GM12878 (cell line): ENCODE measurements around the gene TBX10. TPM values are rescaled to one million over a fixed set of nuclear protein-coding genes. Genes with fewer than 3 reads are reported as not detected.

Source experiments
- ATAC-seq: fragments of 200-7000 bp; cut with Tn5 transposase; 3 replicates; pipeline ENCODE4 v1.9.1; 2020; ENCODE audit warnings: mild to moderate bottlenecking, moderate library complexity
- BruUV-seq: library from RNA; stranded (reverse); fragments of 400-500 nt; replicated peaks from 2 replicates; lab custom pipeline; 2021; lab: Mats Ljungman, UMichigan
- CTCF ChIA-PET: fragments of 300-600 bp; sonication (Branson Sonifier 250); formaldehyde crosslinking; extraction: SDS; loops from one replicate; lab custom pipeline; 2021; ENCODE audit warnings: inconsistent platforms; lab: Yijun Ruan, JAX
- POLR2A ChIA-PET: fragments of 350-600 bp; formaldehyde crosslinking; extraction: SDS; loops from one replicate; lab custom pipeline; 2021; ENCODE audit warnings: inconsistent platforms; lab: Charles Lee
- RAD21 ChIA-PET: fragments of 300-600 bp; sonication (Branson Sonifier 250); formaldehyde crosslinking; loops from one replicate; lab custom pipeline; 2023; ENCODE audit warnings: antibody characterized with exemption; ENCODE audit not compliant: unreplicated experiment; lab: Charles Lee
- SMC1A ChIA-PET: fragments of 300-600 bp; sonication (Branson Sonifier 250); formaldehyde crosslinking; loops from one replicate; lab custom pipeline; 2023; ENCODE audit not compliant: unreplicated experiment, uncharacterized antibody; lab: Charles Lee
- DNase-seq: peaks from one replicate; pipeline ENCODE4 v3.0.0-alpha.2; 2011; ENCODE audit warnings: low read depth, low spot score
- FAIRE-seq: peaks from 3 replicates; lab custom pipeline; 2011; peaks lifted over from hg19 to GRCh38; lab: Jason Lieb, UNC
- H2AFZ ChIP-seq: 2 replicates; pipeline ENCODE4 v1.6.0; 2011; ENCODE audit warnings: low read depth, low read length, control low read depth; ENCODE audit not compliant: control insufficient read depth
- H3K27ac ChIP-seq: 2 replicates; pipeline ENCODE4 v1.5.1; 2011; ENCODE audit warnings: control low read depth; ENCODE audit not compliant: control insufficient read depth, insufficient read depth
- H3K27me3 ChIP-seq, 2 experiments: replicated peaks in 1 of 2; 2 replicates each; pipeline versions ENCODE4 v1.6.0 to v1.6.1; 2011; ENCODE audit warnings: low read length in 1 of 2; ENCODE audit not compliant: control insufficient read depth in 2 of 2, insufficient read depth in 2 of 2
- H3K36me3 ChIP-seq, 2 experiments: 2 replicates each; pipeline ENCODE4 v1.5.1; 2011; ENCODE audit warnings: low read length in 1 of 2; ENCODE audit not compliant: control insufficient read depth in 2 of 2, insufficient read depth in 2 of 2
- H3K4me1 ChIP-seq: 2 replicates; pipeline ENCODE4 v1.6.1; 2011; ENCODE audit warnings: mild to moderate bottlenecking, low read length, moderate library complexity, mixed read lengths; ENCODE audit not compliant: control insufficient read depth, insufficient read depth
- H3K4me2 ChIP-seq: 2 replicates; pipeline ENCODE4 v1.6.0; 2011; ENCODE audit warnings: control low read depth; ENCODE audit not compliant: control insufficient read depth, insufficient read depth
- H3K4me3 ChIP-seq: fragments of 200-600 bp; sonication (generic); 2 replicates; pipeline ENCODE4 v1.5.1; 2016
- H3K79me2 ChIP-seq: 2 replicates; pipeline ENCODE4 v1.6.0; 2011; ENCODE audit warnings: low read length; ENCODE audit not compliant: control insufficient read depth, insufficient read depth
- H3K9ac ChIP-seq: 2 replicates; pipeline ENCODE4 v1.8.0; 2011; ENCODE audit warnings: low read length, control low read depth, mixed read lengths; ENCODE audit not compliant: control insufficient read depth, insufficient read depth
- H3K9me3 ChIP-seq: replicated peaks from 3 replicates; pipeline ENCODE4 v1.5.1; 2011; ENCODE audit warnings: mild to moderate bottlenecking, low read length; ENCODE audit not compliant: control insufficient read depth, insufficient read depth
- H4K20me1 ChIP-seq: 2 replicates; pipeline ENCODE4 v1.6.0; 2011; ENCODE audit not compliant: control insufficient read depth, insufficient read depth
- CHD2 ChIP-seq: IDR thresholded peaks from 2 replicates; pipeline ENCODE4 v1.6.1; 2011; ENCODE audit warnings: low read depth, low read length, improper control_type of control experiment, borderline replicate concordance
- E2F4 ChIP-seq: IDR thresholded peaks from 2 replicates; pipeline ENCODE4 v1.6.1; 2012; ENCODE audit warnings: low read depth, low read length, improper control_type of control experiment
- GATAD2B ChIP-seq: fragments of 450-650 bp; conservative IDR thresholded peaks from 2 replicates; pipeline ENCODE4 v1.6.1; 2017; ENCODE audit warnings: low read depth, mild to moderate bottlenecking, moderate library complexity
- HDGF ChIP-seq: fragments of 450-650 bp; IDR thresholded peaks from 2 replicates; pipeline ENCODE4 v1.6.1; 2016; ENCODE audit warnings: antibody characterized with exemption
- MEF2B ChIP-seq: fragments of 450-650 bp; IDR thresholded peaks from 2 replicates; pipeline ENCODE4 v1.6.1; 2018; ENCODE audit warnings: mild to moderate bottlenecking, moderate library complexity; ENCODE audit not compliant: partially characterized antibody, poor library complexity, severe bottlenecking
- NFYA ChIP-seq: IDR thresholded peaks from 2 replicates; pipeline ENCODE4 v1.6.1; 2011; ENCODE audit warnings: low read depth, mild to moderate bottlenecking, low read length, improper control_type of control experiment, borderline replicate concordance
- SKIL ChIP-seq: fragments of 450-650 bp; IDR thresholded peaks from 2 replicates; pipeline ENCODE4 v1.6.1; 2017; ENCODE audit warnings: mild to moderate bottlenecking, low read depth, inconsistent platforms; ENCODE audit not compliant: poor library complexity, severe bottlenecking
- SMARCA5 ChIP-seq: fragments of 450-650 bp; IDR thresholded peaks from 2 replicates; pipeline ENCODE4 v1.6.1; 2017; ENCODE audit warnings: mild to moderate bottlenecking
- TBL1XR1 ChIP-seq: IDR thresholded peaks from 2 replicates; pipeline ENCODE4 v1.6.1; 2012; ENCODE audit warnings: low read depth, low read length, improper control_type of control experiment
- ZBTB33 ChIP-seq: fragments of 450-650 bp; IDR thresholded peaks from 2 replicates; pipeline ENCODE4 v1.6.1; 2017; ENCODE audit warnings: mild to moderate bottlenecking
- WGBS: methylation state at CpG from one replicate; pipeline ENCODE4 v1.1.6; 2016; ENCODE audit warnings: low lambda C conversion rate; ENCODE audit not compliant: insufficient replicate concordance, insufficient coverage; ENCODE audit errors: missing lambda C conversion rate; 5-methylcytosine and 5-hydroxymethylcytosine counted together
- in situ Hi-C: fragments of 300-500 bp; cut with MboI; formaldehyde crosslinking; loops from 9 replicates; pipeline ENCODE4 v1.14.3; 2018; ENCODE audit warnings: mixed read lengths
- intact Hi-C: fragments of 100-400 bp; cut with micrococcal nuclease; formaldehyde crosslinking; loops from one replicate; pipeline ENCODE4 v1.14.2; 2022; ENCODE audit not compliant: unreplicated experiment
- polyA plus RNA-seq, 11 experiments: library from polyadenylated mRNA; depleted of rRNA in 4 of 11; unstranded in 6 of 11; stranded (reverse) in 5 of 11; fragments of >200 nt; fragmentation: Nextera tagmentation in 4 of 11; fragmentation: Illumina TruSeq in 1 of 11; extraction: Ambion mirVana in 4 of 11; extraction: Trizol in 1 of 11; gene quantifications; 1 replicate in 1 of 11; 2 replicates in 10 of 11; pipeline versions ENCODE4 v1.2.1 to v1.2.3, GENCODE V29; 2011 to 2016; ENCODE audit warnings: inconsistent platforms in 2 of 11, missing spikeins in 2 of 11, low read depth in 1 of 11
- total RNA-seq, 4 experiments: library from RNA; depleted of rRNA in 3 of 4; stranded (reverse); fragments of >200 nt in 3 of 4; fragmentation: Illumina TruSeq in 1 of 4; extraction: Trizol in 1 of 4; gene quantifications; 2 replicates each; pipeline versions ENCODE4 v1.2.1 to v1.2.3, GENCODE V29; 2013 to 2021

The TBX10 gene
- total and polyA plus RNA-seq, 10 of the 15 experiments (the other 5 are each of a cell fraction or from before 2014, with no cell fraction given): 0.10 to 0.44 (median 0.20) TPM; not detected in 4

GRCh38 chr11:67680696-67681470, 41.3 kb upstream of the TBX10 start:
- Histone ChIP-seq H3K79me2 (no peaks in the 10 kb centered on the region), H3K9ac (no peak overlapping the region), H3K4me3 (no peak overlapping the region), H4K20me1 (no peaks in the 10 kb centered on the region), H3K9me3 (no peaks in the 10 kb centered on the region; the same call in 2 of the 3 replicates), H3K27me3 (no peaks in the 10 kb centered on the region), H3K27ac (no peak overlapping the region), H3K4me2 (no peak overlapping the region), H3K4me1 (no peaks in the 10 kb centered on the region), H2AFZ (no peak overlapping the region), H3K36me3 (no peaks in the 10 kb centered on the region)
- ChIA-PET CTCF (no interaction called here), POLR2A (no interaction called here), RAD21 (no interaction called here), SMC1A (no interaction called here)
- DNase-seq (no peak), ATAC-seq (no peak), FAIRE-seq (no peak)
- intact Hi-C loops: no loop called here
- TF ChIP-seq ZBTB33 (no peak), E2F4 (no peak), GATAD2B (no peak), SKIL (no peak), CHD2 (no peak), SMARCA5 (no peak), TBL1XR1 (no peak), HDGF (no peak), NFYA (no peak), MEF2B (no peak)
- no TSS peak for BruUV-seq
- in situ Hi-C loops: no loop called here
- 33% methylated on average over 3 of the region's 3 CpGs for WGBS
